ENCODE data around the gene DENND2A.

GRCh38 chr7:140685407-140686087, 44.9 kb upstream of the DENND2A start:
- no peak for TF ChIP-seq POLR2A (IDR thresholded peaks at IDR 0.05)
- TF ChIP-seq, protein P1, sequence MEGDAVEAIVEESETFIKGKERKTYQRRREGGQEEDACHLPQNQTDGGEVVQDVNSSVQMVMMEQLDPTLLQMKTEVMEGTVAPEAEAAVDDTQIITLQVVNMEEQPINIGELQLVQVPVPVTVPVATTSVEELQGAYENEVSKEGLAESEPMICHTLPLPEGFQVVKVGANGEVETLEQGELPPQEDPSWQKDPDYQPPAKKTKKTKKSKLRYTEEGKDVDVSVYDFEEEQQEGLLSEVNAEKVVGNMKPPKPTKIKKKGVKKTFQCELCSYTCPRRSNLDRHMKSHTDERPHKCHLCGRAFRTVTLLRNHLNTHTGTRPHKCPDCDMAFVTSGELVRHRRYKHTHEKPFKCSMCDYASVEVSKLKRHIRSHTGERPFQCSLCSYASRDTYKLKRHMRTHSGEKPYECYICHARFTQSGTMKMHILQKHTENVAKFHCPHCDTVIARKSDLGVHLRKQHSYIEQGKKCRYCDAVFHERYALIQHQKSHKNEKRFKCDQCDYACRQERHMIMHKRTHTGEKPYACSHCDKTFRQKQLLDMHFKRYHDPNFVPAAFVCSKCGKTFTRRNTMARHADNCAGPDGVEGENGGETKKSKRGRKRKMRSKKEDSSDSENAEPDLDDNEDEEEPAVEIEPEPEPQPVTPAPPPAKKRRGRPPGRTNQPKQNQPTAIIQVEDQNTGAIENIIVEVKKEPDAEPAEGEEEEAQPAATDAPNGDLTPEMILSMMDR (IDR thresholded peaks at IDR 0.05 in 4 of 5, conservative IDR thresholded peaks at IDR 0.05 in 1 of 5): no peak
